Forelimb muscle (tissue), 1 donor: Measurements from ENCODE around the gene DEPDC1B. TPM values are rescaled to one million over a fixed set of nuclear protein-coding genes. Genes with fewer than 3 reads are reported as not detected.
"Not testable (repeated sequence)": the region's sequence is repeated elsewhere in the genome, so short reads cannot be mapped to it uniquely, and the experiment has no call there.

ENCODE experiments used
- DNase-seq: peaks from one replicate; pipeline ENCODE4 v3.0.0-alpha.2; 2013; ENCODE audit warnings: low read depth
- polyA plus RNA-seq: library from polyadenylated mRNA; unstranded; fragments of 120-200 nt; gene quantifications from one replicate; pipeline ENCODE4 v1.2.1, GENCODE V29; 2013; ENCODE audit not compliant: insufficient read length

The DEPDC1B gene
- polyA plus RNA-seq, 1 donor: 3.2 TPM

- DNase-seq: no peak
Observed at GRCh38 chr5:60584304-60584703, 115.7 kb downstream of the DEPDC1B start.

- DNase-seq: no peak
Observed at GRCh38 chr5:60583616-60584015, 116.3 kb downstream of the DEPDC1B start.

GRCh38 chr5:60578315-60578714 is 121.7 kb downstream of the DEPDC1B start:
- no peak for DNase-seq

- DNase-seq: no peak
Observed at GRCh38 chr5:60577116-60577515, 122.8 kb downstream of the DEPDC1B start.

GRCh38 chr5:60576425-60576824 is 123.5 kb downstream of the DEPDC1B start:
- DNase-seq: no peak

- DNase-seq: no peak
Observed at GRCh38 chr5:60568646-60569045, 131.3 kb downstream of the DEPDC1B start.

GRCh38 chr5:60563696-60564324 is 136.2 kb downstream of the DEPDC1B start:
- DNase-seq: no peak

GRCh38 chr5:60553291-60553690 is 146.7 kb downstream of the DEPDC1B start:
- DNase-seq: not testable (repeated sequence)

GRCh38 chr5:60551829-60552228 is 148.1 kb downstream of the DEPDC1B start:
- no peak for DNase-seq

GRCh38 chr5:60551250-60551649 is 148.7 kb downstream of the DEPDC1B start:
- no peak for DNase-seq

GRCh38 chr5:60550311-60550710 is 149.7 kb downstream of the DEPDC1B start:
- no peak for DNase-seq

GRCh38 chr5:60549841-60550240 is 150.1 kb downstream of the DEPDC1B start:
- no peak for DNase-seq

Other genes starting within 250 kb of the DEPDC1B start
- 0.16 TPM for gene ELOVL7, start 144.1 kb upstream of the DEPDC1B start, polyA plus RNA-seq
- gene ERCC8, start 244.9 kb upstream of the DEPDC1B start, polyA plus RNA-seq: 14.4 TPM
- 22.2 TPM for gene NDUFAF2, start 245.0 kb upstream of the DEPDC1B start, polyA plus RNA-seq